GM12878 (cell line): ENCODE results near the gene EMP3. TPM values are rescaled to one million over a fixed set of nuclear protein-coding genes. Genes with fewer than 3 reads are reported as not detected.

Experiments used
- CBX3 ChIP-seq: fragments of 200-600 bp; sonication (generic); IDR thresholded peaks from 2 replicates; pipeline ENCODE4 v1.6.1; 2016; ENCODE audit warnings: low read depth, borderline replicate concordance
- EP300 ChIP-seq, 2 experiments: fragments of 150-350 bp in 1 of 2; IDR thresholded peaks; 2 replicates each; pipeline ENCODE4 v1.6.1; 2011 to 2012; ENCODE audit warnings: low read depth in 2 of 2, low read length in 2 of 2, borderline replicate concordance in 1 of 2, improper control_type of control experiment in 1 of 2, inconsistent platforms in 1 of 2; ENCODE audit not compliant: control insufficient read depth in 1 of 2
- IRF3 ChIP-seq: fragments of 450-650 bp; IDR thresholded peaks from 2 replicates; pipeline ENCODE4 v1.6.1; 2014; ENCODE audit warnings: mild to moderate bottlenecking
- NBN ChIP-seq: fragments of 450-650 bp; IDR thresholded peaks from 2 replicates; pipeline ENCODE4 v1.6.1; 2016
- NFYA ChIP-seq: IDR thresholded peaks from 2 replicates; pipeline ENCODE4 v1.6.1; 2011; ENCODE audit warnings: low read depth, mild to moderate bottlenecking, low read length, improper control_type of control experiment, borderline replicate concordance
- NRF1 ChIP-seq: conservative IDR thresholded peaks from 2 replicates; pipeline ENCODE4 v1.6.1; 2011; ENCODE audit warnings: mild to moderate bottlenecking, low read depth, low read length, improper control_type of control experiment
- REST ChIP-seq: IDR thresholded peaks from 2 replicates; pipeline ENCODE4 v1.6.1; 2012; ENCODE audit warnings: mild to moderate bottlenecking, low read depth, low read length
- ZNF384 ChIP-seq: IDR thresholded peaks from 2 replicates; pipeline ENCODE4 v1.6.1; 2012; ENCODE audit warnings: low read depth, mild to moderate bottlenecking, low read length, improper control_type of control experiment, borderline replicate concordance
- polyA plus RNA-seq, 11 experiments: library from polyadenylated mRNA; depleted of rRNA in 4 of 11; unstranded in 6 of 11; stranded (reverse) in 5 of 11; fragments of >200 nt; fragmentation: Nextera tagmentation in 4 of 11; fragmentation: Illumina TruSeq in 1 of 11; extraction: Ambion mirVana in 4 of 11; extraction: Trizol in 1 of 11; gene quantifications; 1 replicate in 1 of 11; 2 replicates in 10 of 11; pipeline versions ENCODE4 v1.2.1 to v1.2.3, GENCODE V29; 2011 to 2016; ENCODE audit warnings: inconsistent platforms in 2 of 11, missing spikeins in 2 of 11, low read depth in 1 of 11
- total RNA-seq, 4 experiments: library from RNA; depleted of rRNA in 3 of 4; stranded (reverse); fragments of >200 nt in 3 of 4; fragmentation: Illumina TruSeq in 1 of 4; extraction: Trizol in 1 of 4; gene quantifications; 2 replicates each; pipeline versions ENCODE4 v1.2.1 to v1.2.3, GENCODE V29; 2013 to 2021
- TF ChIP-seq, protein P1 (sequence below): IDR thresholded peaks from 2 replicates; pipeline ENCODE4 v1.6.1; 2012; ENCODE audit warnings: improper control_type of control experiment, low read depth, low read length; ENCODE audit not compliant: insufficient replicate concordance
- TF ChIP-seq, protein P2 (sequence below): fragments of 450-650 bp; IDR thresholded peaks from 2 replicates; pipeline ENCODE4 v1.6.1; 2017; ENCODE audit warnings: antibody characterized with exemption, mild to moderate bottlenecking, moderate library complexity
- TF ChIP-seq, protein P3 (sequence below): fragments of 450-650 bp; IDR thresholded peaks from 2 replicates; pipeline ENCODE4 v1.6.1; 2018; ENCODE audit warnings: mild to moderate bottlenecking, low read depth, moderate library complexity; ENCODE audit not compliant: partially characterized antibody

The EMP3 gene
- total and polyA plus RNA-seq, 10 of the 15 experiments (the other 5 are each of a cell fraction or from before 2014, with no cell fraction given) = 53.2 to 224 (median 134) TPM

DNA sequence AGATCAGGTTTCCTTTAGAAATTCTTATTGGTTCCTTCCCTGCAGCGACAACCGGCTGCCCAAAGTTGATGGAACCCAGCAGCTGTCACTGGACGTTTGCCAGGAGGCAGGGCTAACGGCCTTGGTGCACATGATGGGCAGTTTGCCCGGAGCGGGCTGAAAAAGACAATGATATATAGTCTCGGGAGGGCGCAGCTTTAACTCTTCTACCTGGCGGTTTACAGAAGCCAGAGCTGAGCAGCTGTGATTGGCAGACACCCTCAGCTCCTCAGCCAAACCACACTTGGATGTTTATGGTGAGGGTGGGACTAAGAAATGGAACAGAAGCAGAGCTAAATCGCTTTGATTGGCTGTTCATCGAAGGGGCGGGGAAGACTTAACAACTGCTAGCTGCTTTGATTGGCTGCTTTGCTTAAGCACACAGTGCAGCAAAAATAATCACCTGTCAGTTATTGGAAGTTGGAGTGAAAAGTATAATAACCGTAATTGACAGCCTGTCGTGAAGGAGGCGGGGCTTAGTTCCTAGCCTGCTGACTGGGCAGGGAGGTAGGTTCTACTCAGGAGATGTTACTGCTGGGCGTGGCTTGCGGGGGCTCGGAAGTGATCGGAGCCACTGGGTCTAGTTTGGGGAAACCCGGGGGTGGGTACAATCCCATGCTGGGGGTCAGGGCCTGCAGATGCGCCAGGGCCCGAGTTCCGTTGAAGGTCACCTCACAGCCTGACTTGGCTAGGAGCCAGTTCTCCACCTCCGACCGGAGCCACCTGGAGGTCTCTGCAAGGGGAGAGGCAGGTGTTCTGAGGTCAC, 7.5 kb downstream of the EMP3 start (continued):
- TF ChIP-seq, protein P1, sequence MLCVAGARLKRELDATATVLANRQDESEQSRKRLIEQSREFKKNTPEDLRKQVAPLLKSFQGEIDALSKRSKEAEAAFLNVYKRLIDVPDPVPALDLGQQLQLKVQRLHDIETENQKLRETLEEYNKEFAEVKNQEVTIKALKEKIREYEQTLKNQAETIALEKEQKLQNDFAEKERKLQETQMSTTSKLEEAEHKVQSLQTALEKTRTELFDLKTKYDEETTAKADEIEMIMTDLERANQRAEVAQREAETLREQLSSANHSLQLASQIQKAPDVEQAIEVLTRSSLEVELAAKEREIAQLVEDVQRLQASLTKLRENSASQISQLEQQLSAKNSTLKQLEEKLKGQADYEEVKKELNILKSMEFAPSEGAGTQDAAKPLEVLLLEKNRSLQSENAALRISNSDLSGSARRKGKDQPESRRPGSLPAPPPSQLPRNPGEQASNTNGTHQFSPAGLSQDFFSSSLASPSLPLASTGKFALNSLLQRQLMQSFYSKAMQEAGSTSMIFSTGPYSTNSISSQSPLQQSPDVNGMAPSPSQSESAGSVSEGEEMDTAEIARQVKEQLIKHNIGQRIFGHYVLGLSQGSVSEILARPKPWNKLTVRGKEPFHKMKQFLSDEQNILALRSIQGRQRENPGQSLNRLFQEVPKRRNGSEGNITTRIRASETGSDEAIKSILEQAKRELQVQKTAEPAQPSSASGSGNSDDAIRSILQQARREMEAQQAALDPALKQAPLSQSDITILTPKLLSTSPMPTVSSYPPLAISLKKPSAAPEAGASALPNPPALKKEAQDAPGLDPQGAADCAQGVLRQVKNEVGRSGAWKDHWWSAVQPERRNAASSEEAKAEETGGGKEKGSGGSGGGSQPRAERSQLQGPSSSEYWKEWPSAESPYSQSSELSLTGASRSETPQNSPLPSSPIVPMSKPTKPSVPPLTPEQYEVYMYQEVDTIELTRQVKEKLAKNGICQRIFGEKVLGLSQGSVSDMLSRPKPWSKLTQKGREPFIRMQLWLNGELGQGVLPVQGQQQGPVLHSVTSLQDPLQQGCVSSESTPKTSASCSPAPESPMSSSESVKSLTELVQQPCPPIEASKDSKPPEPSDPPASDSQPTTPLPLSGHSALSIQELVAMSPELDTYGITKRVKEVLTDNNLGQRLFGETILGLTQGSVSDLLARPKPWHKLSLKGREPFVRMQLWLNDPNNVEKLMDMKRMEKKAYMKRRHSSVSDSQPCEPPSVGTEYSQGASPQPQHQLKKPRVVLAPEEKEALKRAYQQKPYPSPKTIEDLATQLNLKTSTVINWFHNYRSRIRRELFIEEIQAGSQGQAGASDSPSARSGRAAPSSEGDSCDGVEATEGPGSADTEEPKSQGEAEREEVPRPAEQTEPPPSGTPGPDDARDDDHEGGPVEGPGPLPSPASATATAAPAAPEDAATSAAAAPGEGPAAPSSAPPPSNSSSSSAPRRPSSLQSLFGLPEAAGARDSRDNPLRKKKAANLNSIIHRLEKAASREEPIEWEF = no peak
- no peak for TF ChIP-seq EP300 (IDR thresholded peaks at IDR 0.05; ENCODE audit: borderline replicate concordance in 1 of 2, control insufficient read depth in 1 of 2, low read depth in 2 of 2, low read length in 2 of 2)
- TF ChIP-seq, protein P2, sequence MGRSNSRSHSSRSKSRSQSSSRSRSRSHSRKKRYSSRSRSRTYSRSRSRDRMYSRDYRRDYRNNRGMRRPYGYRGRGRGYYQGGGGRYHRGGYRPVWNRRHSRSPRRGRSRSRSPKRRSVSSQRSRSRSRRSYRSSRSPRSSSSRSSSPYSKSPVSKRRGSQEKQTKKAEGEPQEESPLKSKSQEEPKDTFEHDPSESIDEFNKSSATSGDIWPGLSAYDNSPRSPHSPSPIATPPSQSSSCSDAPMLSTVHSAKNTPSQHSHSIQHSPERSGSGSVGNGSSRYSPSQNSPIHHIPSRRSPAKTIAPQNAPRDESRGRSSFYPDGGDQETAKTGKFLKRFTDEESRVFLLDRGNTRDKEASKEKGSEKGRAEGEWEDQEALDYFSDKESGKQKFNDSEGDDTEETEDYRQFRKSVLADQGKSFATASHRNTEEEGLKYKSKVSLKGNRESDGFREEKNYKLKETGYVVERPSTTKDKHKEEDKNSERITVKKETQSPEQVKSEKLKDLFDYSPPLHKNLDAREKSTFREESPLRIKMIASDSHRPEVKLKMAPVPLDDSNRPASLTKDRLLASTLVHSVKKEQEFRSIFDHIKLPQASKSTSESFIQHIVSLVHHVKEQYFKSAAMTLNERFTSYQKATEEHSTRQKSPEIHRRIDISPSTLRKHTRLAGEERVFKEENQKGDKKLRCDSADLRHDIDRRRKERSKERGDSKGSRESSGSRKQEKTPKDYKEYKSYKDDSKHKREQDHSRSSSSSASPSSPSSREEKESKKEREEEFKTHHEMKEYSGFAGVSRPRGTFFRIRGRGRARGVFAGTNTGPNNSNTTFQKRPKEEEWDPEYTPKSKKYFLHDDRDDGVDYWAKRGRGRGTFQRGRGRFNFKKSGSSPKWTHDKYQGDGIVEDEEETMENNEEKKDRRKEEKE = no peak
- TF ChIP-seq NFYA = no peak
- TF ChIP-seq, protein P3, sequence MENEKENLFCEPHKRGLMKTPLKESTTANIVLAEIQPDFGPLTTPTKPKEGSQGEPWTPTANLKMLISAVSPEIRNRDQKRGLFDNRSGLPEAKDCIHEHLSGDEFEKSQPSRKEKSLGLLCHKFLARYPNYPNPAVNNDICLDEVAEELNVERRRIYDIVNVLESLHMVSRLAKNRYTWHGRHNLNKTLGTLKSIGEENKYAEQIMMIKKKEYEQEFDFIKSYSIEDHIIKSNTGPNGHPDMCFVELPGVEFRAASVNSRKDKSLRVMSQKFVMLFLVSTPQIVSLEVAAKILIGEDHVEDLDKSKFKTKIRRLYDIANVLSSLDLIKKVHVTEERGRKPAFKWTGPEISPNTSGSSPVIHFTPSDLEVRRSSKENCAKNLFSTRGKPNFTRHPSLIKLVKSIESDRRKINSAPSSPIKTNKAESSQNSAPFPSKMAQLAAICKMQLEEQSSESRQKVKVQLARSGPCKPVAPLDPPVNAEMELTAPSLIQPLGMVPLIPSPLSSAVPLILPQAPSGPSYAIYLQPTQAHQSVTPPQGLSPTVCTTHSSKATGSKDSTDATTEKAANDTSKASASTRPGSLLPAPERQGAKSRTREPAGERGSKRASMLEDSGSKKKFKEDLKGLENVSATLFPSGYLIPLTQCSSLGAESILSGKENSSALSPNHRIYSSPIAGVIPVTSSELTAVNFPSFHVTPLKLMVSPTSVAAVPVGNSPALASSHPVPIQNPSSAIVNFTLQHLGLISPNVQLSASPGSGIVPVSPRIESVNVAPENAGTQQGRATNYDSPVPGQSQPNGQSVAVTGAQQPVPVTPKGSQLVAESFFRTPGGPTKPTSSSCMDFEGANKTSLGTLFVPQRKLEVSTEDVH = peak; percentile 22
- TF ChIP-seq ZNF384 = no peak
- no peak for TF ChIP-seq NRF1
- TF ChIP-seq NBN = peak; percentile 83; the same call in 1 of the 2 replicates
- no peak for TF ChIP-seq CBX3
- peak; percentile 79 for TF ChIP-seq IRF3
- TF ChIP-seq REST = no peak
